Stomach (tissue), 9 donors: Measurements from ENCODE around the gene FOXS1. TPM values are rescaled to one million over a fixed set of nuclear protein-coding genes. Genes with fewer than 3 reads are reported as not detected.

Experiments
- DNase-seq, 2 donors: peaks; one replicate each; pipeline versions ENCODE4 v3.0.0 to v3.0.0-alpha.2; 2013 to 2019
- H3K27ac ChIP-seq, 5 donors: fragments of 200-600 bp in 4 of 5; sonication (generic) in 4 of 5; one replicate each; pipeline ENCODE4 v1.5.1; 2013 to 2019; ENCODE audit warnings: mild to moderate bottlenecking in 1 of 5, moderate library complexity in 1 of 5
- H3K27me3 ChIP-seq, 3 donors: fragments of 200-600 bp; sonication (generic); one replicate each; pipeline ENCODE4 v1.5.1; 2017 to 2019; ENCODE audit warnings: mixed run types in 1 of 3
- H3K36me3 ChIP-seq, 4 donors: fragments of 200-600 bp; sonication (generic); 1 replicate in 3 of 4; 2 replicates in 1 of 4; pipeline ENCODE4 v1.5.1; 2016 to 2019
- H3K4me1 ChIP-seq, 4 donors: fragments of 200-600 bp; sonication (generic); one replicate each; pipeline ENCODE4 v1.5.1; 2016 to 2019
- H3K4me3 ChIP-seq, 4 donors: fragments of 200-600 bp; sonication (generic) in 3 of 4; one replicate each; pipeline ENCODE4 v1.5.1; 2016 to 2019; ENCODE audit warnings: mild to moderate bottlenecking in 1 of 4
- H3K9me3 ChIP-seq, 4 donors: fragments of 200-600 bp; sonication (generic); one replicate each; pipeline ENCODE4 v1.5.1; 2016 to 2019
- CTCF ChIP-seq, 7 experiments: fragments of 450-650 bp in 4 of 7; fragments of 200-600 bp in 3 of 7; sonication (generic) in 3 of 7; IDR thresholded peaks; one replicate each; pipeline ENCODE4 v1.5.1; 2016 to 2019; ENCODE audit warnings: antibody characterized with exemption in 7 of 7, control low read depth in 2 of 7, mild to moderate bottlenecking in 1 of 7
- EP300 ChIP-seq: sonication (generic); formaldehyde crosslinking; IDR thresholded peaks from one replicate; pipeline ENCODE4 v1.6.1; 2017; ENCODE audit warnings: antibody characterized with exemption
- POLR2A ChIP-seq, 4 donors: fragments of 450-650 bp; IDR thresholded peaks; one replicate each; pipeline ENCODE4 v1.6.1; 2016; ENCODE audit warnings: antibody characterized with exemption in 4 of 4, control low read depth in 2 of 4, mild to moderate bottlenecking in 1 of 4, moderate library complexity in 1 of 4
- POLR2AphosphoS5 ChIP-seq, 3 donors: sonication (generic); formaldehyde crosslinking; IDR thresholded peaks; one replicate each; pipeline ENCODE4 v1.6.1; 2016; ENCODE audit warnings: antibody characterized with exemption in 3 of 3
- WGBS, 5 donors: extraction: QIAGEN DNeasy Blood & Tissue Kit in 3 of 5; methylation state at CpG; one replicate each; pipeline versions ENCODE4 v1.1.5 to v1.1.7; 2013 to 2018; 5-methylcytosine and 5-hydroxymethylcytosine counted together
- intact Hi-C: fragments of 100-400 bp; cut with DNase I; formaldehyde crosslinking; loops from one replicate; pipeline ENCODE4 v1.15.1; 2023; ENCODE audit warnings: low total_unique reads
- polyA plus RNA-seq, 3 donors: library from polyadenylated mRNA; stranded (reverse); fragments of 200-250 nt; gene quantifications; one replicate each; pipeline ENCODE4 v1.2.3, GENCODE V29; 2013
- total RNA-seq, 5 donors: library from RNA; depleted of rRNA; stranded (reverse); fragments of >200 nt; gene quantifications; one replicate each; pipeline versions ENCODE4 v1.1.0 to v1.2.3, GENCODE V29; 2014 to 2016
- donor health status: healthy with polysubstance abuse.
- donor health status: Bipolar disorder and iron deficiency.
- donor health status: healthy.

Gene FOXS1
- total and polyA plus RNA-seq, 8 donors: 0.43 to 1.1 (median 0.44) TPM; not detected in 5

- H3K9me3 ChIP-seq: no peaks in the 10 kb centered on the region
- H3K27me3 ChIP-seq: peaks cover 0 to 3% (median 0%) of the 10 kb centered on the region in 3 donors
- H3K4me3 ChIP-seq: no peak overlapping the region
- H3K36me3 ChIP-seq: no peaks in the 10 kb centered on the region
- peaks cover 0 to 11% (median 10%) of the 10 kb centered on the region in 4 donors for H3K4me1 ChIP-seq
- intact Hi-C loops: loop anchor here (10.0 kb wide), 2 partner anchors 200 to 260 kb away; no protein-coding TSS in a partner anchor
- TF ChIP-seq POLR2AphosphoS5 (IDR thresholded peaks at IDR 0.05) (no peak), EP300 (no peak), POLR2A (IDR thresholded peaks at IDR 0.05) (no peak), CTCF (IDR thresholded peaks at IDR 0.05) (no peak)
- DNase-seq: no peak
- no peak overlapping the region for H3K27ac ChIP-seq
- WGBS, 5 donors: 61 to 77% (median 68%) methylated on average over 13 to 14 of the region's 14 CpGs
Observed at GRCh38 chr20:31824554-31825313, 20.7 kb downstream of the FOXS1 start.

GRCh38 chr20:31824125-31824485 is 21.3 kb downstream of the FOXS1 start:
- Histone ChIP-seq H3K9me3 (no peaks in the 10 kb centered on the region), H3K36me3 (no peaks in the 10 kb centered on the region), H3K4me1 (peaks cover 0 to 11% (median 10%) of the 10 kb centered on the region in 4 donors), H3K27ac (no peak overlapping the region), H3K27me3 (peaks cover 0 to 4% (median 3%) of the 10 kb centered on the region in 3 donors), H3K4me3 (no peak overlapping the region)
- 76 to 89% (median 88%) methylated on average over 4 of the region's 4 CpGs for WGBS, 5 donors
- TF ChIP-seq CTCF (IDR thresholded peaks at IDR 0.05) (no peak), EP300 (no peak), POLR2A (IDR thresholded peaks at IDR 0.05) (no peak), POLR2AphosphoS5 (IDR thresholded peaks at IDR 0.05) (no peak)
- intact Hi-C loops: loop anchor here (10.0 kb wide), 2 partner anchors 201 to 261 kb away; no protein-coding TSS in a partner anchor
- DNase-seq: no peak

- Histone ChIP-seq H3K27ac (no peak overlapping the region), H3K4me1 (peaks cover 0 to 11% (median 10%) of the 10 kb centered on the region in 4 donors), H3K36me3 (no peaks in the 10 kb centered on the region), H3K4me3 (no peak overlapping the region), H3K27me3 (peaks cover 0 to 4% (median 3%) of the 10 kb centered on the region in 3 donors), H3K9me3 (no peaks in the 10 kb centered on the region)
- intact Hi-C loops: loop anchor here (10.0 kb wide), 2 partner anchors 201 to 261 kb away; no protein-coding TSS in a partner anchor
- no peak for TF ChIP-seq EP300
- no peak for TF ChIP-seq CTCF (IDR thresholded peaks at IDR 0.05)
- no peak for DNase-seq
- 62 to 73% (median 68%) methylated on average over 7 to 14 of the region's 14 CpGs for WGBS, 5 donors
Observed at GRCh38 chr20:31823360-31824124, 21.9 kb downstream of the FOXS1 start.
